C1 segment of cervical spinal cord (tissue), 14 donors: ENCODE results near the gene CASP12.

Experiments
- DNase-seq, 14 donors: peaks; one replicate each; lab custom pipeline; 2025; lab: John Stamatoyannopoulos, UW

CASP12 gene

DNA sequence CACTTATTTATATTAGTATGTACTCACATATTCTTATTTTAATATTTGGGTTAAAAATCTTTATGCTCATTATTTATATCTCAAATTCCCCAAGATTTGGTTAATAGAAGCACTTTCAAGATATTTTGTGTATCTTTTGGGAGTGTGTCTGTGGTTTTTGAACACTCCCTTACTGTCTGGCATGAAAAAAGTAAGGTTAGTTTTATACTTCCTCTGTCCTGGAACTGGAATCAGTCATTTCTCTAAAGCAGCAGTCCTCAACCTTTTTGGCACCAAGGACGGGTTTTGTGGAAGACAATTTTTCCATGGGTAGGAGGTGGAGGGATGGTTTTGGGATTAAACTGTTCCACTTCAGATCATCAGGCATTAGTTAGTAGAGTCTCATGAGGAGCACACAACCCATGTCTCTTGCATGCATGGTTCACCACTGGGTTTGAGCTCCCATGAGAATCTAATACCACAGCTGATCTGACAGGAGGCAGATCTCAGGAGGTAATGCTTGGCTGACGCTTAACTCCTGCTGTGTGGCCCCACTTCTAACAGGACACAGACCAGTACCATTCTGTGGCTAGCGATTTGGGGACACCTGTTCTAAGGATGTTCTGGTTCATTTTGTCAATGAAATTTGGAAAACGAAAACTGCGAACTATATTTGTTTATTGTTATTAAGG is 60.2 kb downstream of the CASP12 start:
- DNase-seq: no peak

DNA sequence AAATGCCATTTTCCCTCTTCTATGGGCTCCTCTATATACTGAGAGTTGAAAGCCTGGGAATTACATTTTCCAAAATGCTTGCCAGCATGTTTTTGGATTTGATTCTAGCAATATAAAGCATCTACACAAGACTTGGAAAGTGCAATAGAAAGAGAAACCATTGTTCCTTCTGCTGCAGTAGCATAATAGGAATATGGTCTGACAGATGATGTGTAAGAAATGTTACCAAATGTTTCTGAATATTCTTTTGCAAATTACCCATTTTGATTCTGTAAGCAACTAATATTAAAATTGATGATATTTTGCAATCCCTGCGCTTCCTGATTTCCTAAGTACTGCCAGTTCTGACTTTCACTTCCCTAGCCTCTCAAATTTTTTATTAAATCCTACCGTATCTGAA is 61.6 kb downstream of the CASP12 start:
- DNase-seq: no peak
